GM23248 (cell line): ENCODE results near the gene EML1.

Experiments
- EZH2 ChIP-seq: fragments of 200-600 bp; sonication (generic); IDR thresholded peaks from 2 replicates; pipeline ENCODE4 v1.6.1; 2018; ENCODE audit warnings: antibody characterized with exemption, mild to moderate bottlenecking; ENCODE audit not compliant: insufficient read depth, poor library complexity, severe bottlenecking
- EZH2phosphoT487 ChIP-seq: fragments of 200-600 bp; sonication (generic); IDR thresholded peaks from 2 replicates; pipeline ENCODE4 v1.6.1; 2018; ENCODE audit warnings: antibody characterized with exemption, moderate library complexity, mild to moderate bottlenecking, low read depth; ENCODE audit not compliant: insufficient read depth

DNA sequence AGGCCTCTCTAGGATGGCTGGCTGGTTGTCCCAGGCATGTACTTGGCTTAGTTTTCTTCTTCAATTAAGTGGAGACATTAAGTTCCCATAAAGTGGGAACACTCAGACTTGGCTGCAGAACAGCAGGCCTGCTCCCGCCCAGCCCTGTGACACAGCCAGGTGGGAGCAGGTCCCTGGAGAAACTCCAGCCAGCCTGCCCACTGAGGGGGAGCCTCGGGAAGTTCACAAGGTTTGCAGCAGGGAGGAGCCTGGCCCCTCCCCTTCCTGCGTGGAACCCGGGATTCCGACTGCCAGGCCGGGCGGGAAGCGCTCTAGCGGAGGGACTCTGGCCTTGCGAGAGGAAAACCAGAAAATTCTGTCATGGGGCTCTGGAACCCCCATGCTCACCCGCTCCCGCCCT, 173.7 kb downstream of the EML1 start:
- TF ChIP-seq EZH2: no peak
- no peak for TF ChIP-seq EZH2phosphoT487
